ENCODE measurements around the gene SLC9A9. TPM values are rescaled to one million over a fixed set of nuclear protein-coding genes. Genes with fewer than 3 reads are reported as not detected.
"Not testable (repeated sequence)": the region's sequence is repeated elsewhere in the genome, so short reads cannot be mapped to it uniquely, and the experiment has no call there.

SLC9A9 gene
- total RNA-seq, 1 donor from 2014 or later, result 11.4 TPM

DNA sequence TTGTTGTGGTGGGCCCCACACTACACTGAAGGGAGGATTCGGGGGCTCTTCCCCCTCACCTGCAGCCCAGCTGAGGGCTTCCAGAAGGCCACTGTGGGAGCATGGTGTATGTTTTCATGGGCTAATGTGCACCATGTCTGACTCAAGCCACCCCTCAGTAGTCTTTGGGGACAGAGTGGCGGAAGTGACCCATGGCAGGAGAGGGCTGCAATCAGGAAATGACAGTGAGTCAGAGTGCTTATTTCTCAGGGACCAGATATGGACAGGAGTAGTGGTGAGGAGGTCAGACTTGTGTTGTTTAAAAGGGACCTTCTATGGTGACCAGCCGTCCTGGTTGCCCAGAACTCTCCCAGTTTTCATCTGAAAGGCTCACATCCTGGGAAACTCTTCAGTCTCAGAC, 32.8 kb upstream of the SLC9A9 start:
- TF ChIP-seq CTCF (IDR thresholded peaks at IDR 0.05; ENCODE audit: partially characterized antibody, unreplicated experiment), result no peak
- no peak overlapping the region for H3K27ac Mint-ChIP-seq (ENCODE audit: unreplicated experiment)
- peaks cover 4% of the 10 kb centered on the region for H3K27me3 Mint-ChIP-seq (ENCODE audit: unreplicated experiment)
- H3K4me1 Mint-ChIP-seq (ENCODE audit: low read depth, unreplicated experiment), result peaks cover 14% of the 10 kb centered on the region
- H3K4me3 Mint-ChIP-seq (ENCODE audit: unreplicated experiment), result no peak overlapping the region
- no peaks in the 10 kb centered on the region for H3K36me3 Mint-ChIP-seq (ENCODE audit: unreplicated experiment)
- DNase-seq, result no peak
- peaks cover 5% of the 10 kb centered on the region for H3K9me3 Mint-ChIP-seq (ENCODE audit: unreplicated experiment)

- H3K27ac Mint-ChIP-seq (ENCODE audit: unreplicated experiment), result no peak overlapping the region
- no peaks in the 10 kb centered on the region for H3K36me3 Mint-ChIP-seq (ENCODE audit: unreplicated experiment)
- no peak for TF ChIP-seq CTCF (IDR thresholded peaks at IDR 0.05; ENCODE audit: partially characterized antibody, unreplicated experiment)
- DNase-seq, result no peak
- peaks cover 6% of the 10 kb centered on the region for H3K27me3 Mint-ChIP-seq (ENCODE audit: unreplicated experiment)
- peaks cover 3% of the 10 kb centered on the region for H3K9me3 Mint-ChIP-seq (ENCODE audit: unreplicated experiment)
- no peak overlapping the region for H3K4me3 Mint-ChIP-seq (ENCODE audit: unreplicated experiment)
- peaks cover 27% of the 10 kb centered on the region for H3K4me1 Mint-ChIP-seq (ENCODE audit: low read depth, unreplicated experiment)
Measured at GRCh38 chr3:143875546-143875945, 27.3 kb upstream of the SLC9A9 start.

- not testable (repeated sequence) for H3K36me3 Mint-ChIP-seq (ENCODE audit: unreplicated experiment)
Measured at GRCh38 chr3:143873553-143873952, 25.3 kb upstream of the SLC9A9 start.

GRCh38 chr3:143865302-143865701, 17.0 kb upstream of the SLC9A9 start:
- peaks cover 16% of the 10 kb centered on the region for H3K4me1 Mint-ChIP-seq (ENCODE audit: low read depth, unreplicated experiment)
- H3K9me3 Mint-ChIP-seq (ENCODE audit: unreplicated experiment), result no peaks in the 10 kb centered on the region
- no peak for TF ChIP-seq CTCF (IDR thresholded peaks at IDR 0.05; ENCODE audit: partially characterized antibody, unreplicated experiment)
- H3K27me3 Mint-ChIP-seq (ENCODE audit: unreplicated experiment), result no peaks in the 10 kb centered on the region
- H3K4me3 Mint-ChIP-seq (ENCODE audit: unreplicated experiment), result no peak overlapping the region
- H3K36me3 Mint-ChIP-seq (ENCODE audit: unreplicated experiment), result no peaks in the 10 kb centered on the region
- DNase-seq, result no peak
- H3K27ac Mint-ChIP-seq (ENCODE audit: unreplicated experiment), result no peak overlapping the region

More at GRCh38 chr3:143873553-143873952, 25.3 kb upstream of the SLC9A9 start:
- not testable (repeated sequence) for H3K9me3 Mint-ChIP-seq (ENCODE audit: unreplicated experiment); H3K27me3 Mint-ChIP-seq (ENCODE audit: unreplicated experiment); DNase-seq; H3K27ac Mint-ChIP-seq (ENCODE audit: unreplicated experiment); H3K4me3 Mint-ChIP-seq (ENCODE audit: unreplicated experiment)
- H3K4me1 Mint-ChIP-seq (ENCODE audit: low read depth, unreplicated experiment), result peaks cover 34% of the 10 kb centered on the region

GRCh38 chr3:143859465-143860203, 11.4 kb upstream of the SLC9A9 start:
- TF ChIP-seq CTCF (IDR thresholded peaks at IDR 0.05; ENCODE audit: partially characterized antibody, unreplicated experiment), result no peak
- no peaks in the 10 kb centered on the region for H3K36me3 Mint-ChIP-seq (ENCODE audit: unreplicated experiment)
- H3K27ac Mint-ChIP-seq (ENCODE audit: unreplicated experiment), result no peak overlapping the region
- H3K27me3 Mint-ChIP-seq (ENCODE audit: unreplicated experiment), result no peaks in the 10 kb centered on the region
- no peak for DNase-seq
- no peaks in the 10 kb centered on the region for H3K9me3 Mint-ChIP-seq (ENCODE audit: unreplicated experiment)
- H3K4me1 Mint-ChIP-seq (ENCODE audit: low read depth, unreplicated experiment), result no peaks in the 10 kb centered on the region
- no peak overlapping the region for H3K4me3 Mint-ChIP-seq (ENCODE audit: unreplicated experiment)

All from glutamatergic neuron (in vitro differentiated cells).